HL-60/S4 (cell line): ENCODE data around the gene HSF5.
"Not testable (repeated sequence)": the region's sequence is repeated elsewhere in the genome, so short reads cannot be mapped to it uniquely, and the experiment has no call there.

Experiments
- in situ Hi-C: fragments of 300-500 bp; cut with MboI; formaldehyde crosslinking; loops from 2 replicates; pipeline ENCODE4 v1.14.3; 2022; ENCODE audit warnings: low sequenced_read_pairs

The HSF5 gene

DNA sequence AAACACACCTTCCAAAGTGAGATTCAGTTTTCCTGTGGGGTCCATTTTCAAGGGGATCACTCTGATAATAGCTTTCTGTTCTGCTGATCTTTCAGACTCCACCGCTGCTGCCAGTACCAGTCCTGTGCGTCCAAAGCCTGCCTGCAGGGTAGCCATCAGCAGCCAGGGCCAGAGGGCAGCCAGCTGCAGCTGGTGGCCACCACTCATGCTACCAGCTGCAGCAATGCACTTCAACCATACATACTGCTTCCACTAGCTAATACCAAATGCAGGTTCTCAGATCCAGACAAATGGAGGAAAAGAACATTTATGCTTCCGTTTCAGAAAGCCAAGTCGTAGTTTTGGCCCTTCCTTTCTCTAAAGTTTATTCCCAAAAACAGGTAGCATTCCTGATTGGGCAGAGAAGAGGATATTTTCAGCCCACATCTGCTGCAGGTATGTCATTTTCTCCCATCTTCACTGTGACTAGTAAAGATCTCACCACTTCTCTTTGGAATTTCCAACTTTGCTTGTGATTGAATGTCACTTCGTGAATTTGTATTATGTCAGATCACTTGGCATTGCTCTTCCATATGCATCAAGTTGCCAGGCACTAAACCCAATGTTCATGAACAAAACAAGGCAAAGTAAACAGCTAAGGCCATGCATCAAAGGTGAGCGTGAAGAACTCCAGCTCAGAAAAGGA, 72.7 kb downstream of the HSF5 start:
- in situ Hi-C loops: no loop called here

DNA sequence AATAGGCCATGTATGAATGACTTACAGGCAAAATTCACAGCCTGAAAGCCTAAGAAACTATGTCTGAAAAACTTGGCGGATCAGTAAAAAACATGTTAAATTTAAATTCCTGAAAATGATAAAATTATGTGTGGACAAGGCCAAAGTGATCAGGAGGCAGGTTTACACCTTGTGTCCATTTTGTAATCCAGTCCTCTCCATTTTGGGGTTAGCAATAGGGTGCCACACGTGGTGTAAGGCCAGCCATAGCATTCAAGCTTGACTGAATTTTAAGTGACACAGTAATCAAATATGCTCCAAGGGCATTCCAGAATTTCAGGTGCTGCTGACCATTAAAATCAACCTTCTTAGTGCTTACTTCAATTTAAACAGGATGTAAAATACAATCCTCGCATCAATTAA, 73.6 kb downstream of the HSF5 start:
- in situ Hi-C loops: no loop called here

DNA sequence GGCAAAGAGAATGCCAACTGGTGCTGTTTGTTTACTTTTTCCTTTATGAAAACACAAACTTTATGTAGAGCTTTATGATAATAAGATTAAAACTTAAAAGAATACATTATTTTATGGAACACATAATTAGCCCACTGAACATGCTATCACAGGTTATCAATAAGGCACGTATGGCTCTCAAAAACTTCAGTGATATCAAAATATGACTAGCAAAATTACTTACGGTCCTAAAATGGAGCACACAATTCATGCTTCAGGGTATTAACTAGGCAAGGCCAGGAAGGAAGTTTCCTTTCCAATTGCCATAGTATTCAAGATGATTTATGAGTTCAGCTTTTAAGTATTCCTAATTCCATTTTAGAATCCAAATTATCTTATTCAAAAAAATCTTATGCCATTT, 74.5 kb downstream of the HSF5 start:
- in situ Hi-C loops: no loop called here

DNA sequence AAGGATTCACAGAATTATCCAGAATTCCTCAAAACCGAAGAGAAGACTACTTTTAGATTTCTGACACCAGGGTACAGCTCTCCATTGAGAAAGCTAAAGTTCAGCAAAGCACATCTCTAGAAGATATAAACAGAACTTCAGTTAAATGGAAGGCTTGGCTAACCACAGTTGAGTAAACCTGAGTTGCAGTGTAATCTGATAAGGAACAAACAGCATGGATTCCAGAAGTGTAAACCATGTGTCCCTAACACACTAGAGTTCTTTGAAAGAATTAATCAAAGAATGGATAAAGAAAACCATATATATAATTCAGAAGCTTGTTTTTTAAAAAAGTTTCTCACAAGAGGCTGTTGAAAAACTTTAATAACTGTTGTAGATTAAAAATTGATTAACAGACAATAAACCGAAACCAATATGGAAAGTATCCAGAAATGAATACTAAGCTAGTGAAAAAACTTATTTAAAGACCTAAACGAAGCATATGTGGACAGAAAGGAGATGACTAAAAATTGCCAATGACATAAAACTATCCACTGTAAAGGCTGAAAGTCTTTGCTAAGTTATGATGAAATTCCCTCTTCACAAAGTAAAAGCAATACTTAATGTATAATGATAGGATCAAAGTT, 75.1 kb downstream of the HSF5 start:
- in situ Hi-C loops: no loop called here

DNA sequence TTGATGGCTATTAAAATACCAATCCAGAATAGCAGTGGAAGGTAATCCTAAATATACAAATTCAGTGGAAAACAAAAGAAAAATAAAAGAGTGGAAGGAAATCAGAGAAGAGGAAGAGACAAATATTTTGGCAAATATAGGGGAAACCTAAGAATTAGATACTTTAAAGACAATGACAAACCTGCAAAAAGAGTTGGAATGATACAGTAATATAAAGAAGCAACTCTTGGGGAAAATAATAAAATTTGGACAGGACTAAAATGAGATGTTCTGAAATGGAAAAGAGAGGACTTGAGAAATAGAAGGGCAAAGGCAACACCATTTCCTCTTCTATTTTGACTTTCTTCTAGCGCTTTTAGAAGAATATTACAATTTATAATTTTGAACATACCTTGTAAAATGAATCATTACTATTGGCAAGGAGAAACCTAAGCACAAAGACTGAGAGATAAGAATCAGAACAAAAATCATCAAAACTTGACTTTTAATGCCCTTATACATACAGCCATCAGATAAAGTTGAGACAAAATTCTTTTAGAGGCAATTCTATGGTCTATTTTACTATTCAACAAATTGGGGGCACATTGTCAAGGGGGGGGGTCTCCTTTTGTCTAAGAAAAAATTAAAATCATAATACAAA, 76.0 kb downstream of the HSF5 start:
- in situ Hi-C loops: no loop called here

DNA sequence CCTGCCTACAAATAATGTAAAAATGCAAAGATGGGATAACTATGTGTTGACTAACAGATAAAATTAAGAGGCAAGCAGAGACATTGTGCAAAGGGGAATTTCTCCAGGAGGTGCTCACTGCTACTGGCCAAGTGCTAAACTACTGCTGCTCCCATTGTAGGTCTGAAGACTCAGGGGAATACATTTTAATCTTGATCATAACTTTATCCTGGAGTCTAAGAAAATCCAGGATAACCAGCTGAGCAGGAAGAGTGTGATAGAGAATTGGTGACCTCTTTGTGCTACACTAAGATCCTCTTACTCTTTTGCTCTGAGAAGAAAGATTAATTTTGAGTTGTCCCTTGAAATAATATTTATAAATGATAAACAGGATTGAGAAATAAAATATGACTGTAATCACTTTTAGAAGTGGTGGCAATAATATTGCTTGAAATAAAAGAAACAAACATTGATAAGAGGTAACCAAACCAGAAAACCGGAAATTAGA, 76.8 kb downstream of the HSF5 start:
- in situ Hi-C loops: no loop called here

DNA sequence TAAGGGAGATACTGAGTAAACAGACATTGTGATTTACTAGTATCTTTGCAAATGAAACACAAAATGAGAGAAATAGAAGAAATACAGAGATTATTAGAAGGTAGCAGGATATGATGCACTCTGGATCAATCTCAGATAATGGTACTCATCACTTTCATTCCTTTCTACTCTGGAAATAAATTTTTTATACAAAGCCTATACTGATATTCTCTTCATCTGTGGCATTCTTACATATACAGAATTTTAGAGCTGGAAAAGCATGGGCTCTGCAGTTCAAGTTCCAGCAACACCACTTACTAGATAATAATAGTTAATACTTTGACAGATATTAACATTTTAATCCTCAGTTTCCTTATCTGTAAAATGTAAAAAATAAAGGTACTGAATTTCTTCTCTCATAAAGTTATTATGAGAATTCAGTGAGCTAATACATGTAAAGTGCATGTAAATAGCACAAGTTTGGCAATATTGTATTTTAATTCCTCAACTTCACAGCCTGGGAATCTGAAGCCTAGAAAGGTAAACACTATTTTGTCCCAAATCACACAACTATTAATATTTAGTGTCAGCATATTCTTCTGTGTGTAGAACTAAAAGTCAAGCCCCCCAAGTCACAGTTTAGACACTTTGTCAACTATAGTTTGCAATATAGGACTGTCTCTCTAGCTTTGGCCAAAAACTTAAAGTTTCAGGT, 77.3 kb downstream of the HSF5 start:
- in situ Hi-C loops: no loop called here

DNA sequence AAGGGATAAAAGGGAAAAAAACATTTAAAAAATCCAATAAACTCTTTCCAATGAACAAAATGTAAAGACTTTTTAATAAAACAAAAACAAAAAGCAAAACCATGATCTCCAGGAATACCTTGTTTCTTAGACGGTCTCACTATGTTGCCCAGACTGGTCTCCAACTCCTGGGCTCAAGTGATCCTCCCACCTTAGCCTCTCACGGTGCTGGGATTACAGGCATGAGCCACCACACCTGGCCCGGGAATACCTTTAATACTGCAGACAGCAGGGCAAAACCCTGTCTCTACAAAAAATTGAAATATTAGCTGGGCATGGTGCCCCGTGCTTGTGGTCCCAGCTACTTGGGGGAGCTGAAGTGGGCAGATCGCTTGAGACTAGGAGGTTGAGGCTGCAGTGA, 78.8 kb downstream of the HSF5 start:
- in situ Hi-C loops: no loop called here

DNA sequence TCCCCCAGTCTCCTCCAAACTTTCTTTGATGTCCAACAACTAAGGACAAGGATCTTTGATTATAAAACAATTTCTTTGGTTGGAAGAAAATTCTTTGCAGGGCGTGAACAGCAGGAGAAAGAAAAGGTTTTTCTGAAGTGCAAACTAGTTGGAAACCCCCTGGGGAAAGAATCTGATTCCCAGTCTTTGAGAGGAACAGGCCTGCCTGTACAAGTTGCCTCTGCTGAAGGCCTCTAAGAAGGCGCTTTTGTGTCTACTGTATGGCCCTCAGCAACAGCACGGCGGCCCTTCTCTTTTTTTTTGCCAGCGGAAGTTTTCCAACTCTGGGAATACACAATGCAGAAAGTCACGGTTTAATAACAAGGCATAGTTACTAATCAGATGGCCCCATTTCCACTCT, 84.9 kb downstream of the HSF5 start:
- in situ Hi-C loops: no loop called here

DNA sequence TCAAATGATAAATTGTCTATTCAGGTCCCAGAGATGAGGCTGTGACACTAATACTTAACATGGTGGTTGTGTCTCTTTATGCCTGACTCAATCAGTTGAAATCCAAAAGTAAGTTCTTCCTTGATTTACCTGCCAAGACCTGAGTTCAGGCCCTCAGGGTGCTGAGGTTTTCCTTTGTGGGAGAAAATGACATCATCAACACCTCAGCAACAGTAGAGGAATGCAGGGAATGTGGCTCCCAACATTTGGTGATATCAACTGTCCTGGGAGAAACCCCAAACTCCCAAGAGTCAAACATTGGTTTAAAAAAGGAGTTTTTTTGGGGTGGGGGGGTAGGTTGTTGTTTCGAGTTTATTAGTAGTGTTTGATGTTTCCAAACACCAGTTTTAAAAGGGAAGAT, 85.5 kb downstream of the HSF5 start:
- in situ Hi-C loops: no loop called here

DNA sequence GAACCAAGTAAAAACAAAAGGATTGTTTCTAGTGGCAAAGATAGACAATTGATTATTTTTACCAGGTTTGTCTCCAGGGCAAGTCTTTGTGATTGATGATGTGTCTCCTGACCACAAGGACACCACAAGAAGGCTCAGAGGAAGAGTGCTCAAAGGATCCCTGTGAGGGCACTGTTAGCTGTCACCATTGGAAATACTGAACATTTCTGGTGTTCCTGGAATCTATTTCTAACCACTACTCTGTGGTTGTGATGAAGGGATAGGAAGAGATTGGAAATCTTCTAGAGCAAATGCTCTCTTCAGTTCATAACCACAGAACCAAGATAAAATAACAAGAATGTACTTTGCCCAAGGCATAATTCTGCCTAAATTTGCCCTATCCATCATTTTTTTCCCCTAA, 86.2 kb downstream of the HSF5 start:
- in situ Hi-C loops: no loop called here

DNA sequence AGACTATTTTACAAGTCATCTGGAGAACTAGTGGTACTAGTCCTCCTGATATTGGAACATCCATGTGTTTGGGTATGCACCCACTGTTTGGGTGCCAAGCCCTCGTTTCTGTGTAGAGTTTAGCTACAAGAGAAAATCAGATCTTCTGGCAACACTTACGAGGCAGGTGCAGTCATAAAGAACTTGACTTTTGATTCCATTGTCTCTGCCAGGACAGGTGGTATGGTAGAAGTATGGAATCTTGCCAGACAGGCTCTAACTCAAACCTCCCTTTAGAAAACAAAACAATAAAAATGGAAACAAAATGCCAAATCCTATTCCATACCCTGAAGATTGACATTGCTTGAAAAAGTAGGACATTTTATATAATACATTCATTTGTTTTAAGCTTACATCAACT, 86.9 kb downstream of the HSF5 start:
- in situ Hi-C loops: no loop called here

DNA sequence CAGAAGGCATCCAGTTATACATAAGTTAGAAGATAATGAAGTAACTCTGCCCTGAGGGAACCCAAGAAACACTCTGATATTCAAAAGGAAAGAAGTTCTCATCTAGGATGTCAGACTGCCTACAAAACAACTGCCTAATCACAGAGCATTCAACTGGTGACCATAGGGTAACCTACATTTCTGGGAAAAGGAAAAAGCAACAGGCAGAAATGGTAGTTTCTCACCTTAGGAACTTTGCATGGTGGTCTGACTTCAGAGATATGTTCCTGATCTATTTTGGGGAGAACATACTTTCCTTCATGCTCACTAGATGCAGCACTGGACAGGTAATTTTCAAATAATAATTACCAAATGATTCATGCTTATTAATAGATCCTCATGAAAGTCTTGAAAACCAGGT, 87.4 kb downstream of the HSF5 start:
- in situ Hi-C loops: no loop called here

DNA sequence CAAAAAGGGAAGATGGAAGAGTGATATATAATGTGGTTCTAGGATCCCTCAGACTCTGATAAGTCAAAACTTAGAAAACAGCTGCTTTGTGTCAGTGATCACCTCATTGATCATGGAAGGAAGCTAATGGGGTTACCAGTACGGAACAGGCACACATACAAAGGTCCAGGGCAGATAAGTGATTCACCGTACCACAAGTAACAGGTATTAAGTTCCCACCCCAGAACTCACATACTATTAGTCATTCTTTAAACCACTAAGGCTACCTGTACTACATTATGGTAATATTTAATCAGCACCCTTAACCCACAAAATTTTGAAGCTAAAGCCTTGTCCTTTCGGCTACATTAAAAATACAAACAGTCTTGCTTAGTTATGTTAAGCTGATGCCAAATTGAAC, 88.2 kb downstream of the HSF5 start:
- in situ Hi-C loops: no loop called here

DNA sequence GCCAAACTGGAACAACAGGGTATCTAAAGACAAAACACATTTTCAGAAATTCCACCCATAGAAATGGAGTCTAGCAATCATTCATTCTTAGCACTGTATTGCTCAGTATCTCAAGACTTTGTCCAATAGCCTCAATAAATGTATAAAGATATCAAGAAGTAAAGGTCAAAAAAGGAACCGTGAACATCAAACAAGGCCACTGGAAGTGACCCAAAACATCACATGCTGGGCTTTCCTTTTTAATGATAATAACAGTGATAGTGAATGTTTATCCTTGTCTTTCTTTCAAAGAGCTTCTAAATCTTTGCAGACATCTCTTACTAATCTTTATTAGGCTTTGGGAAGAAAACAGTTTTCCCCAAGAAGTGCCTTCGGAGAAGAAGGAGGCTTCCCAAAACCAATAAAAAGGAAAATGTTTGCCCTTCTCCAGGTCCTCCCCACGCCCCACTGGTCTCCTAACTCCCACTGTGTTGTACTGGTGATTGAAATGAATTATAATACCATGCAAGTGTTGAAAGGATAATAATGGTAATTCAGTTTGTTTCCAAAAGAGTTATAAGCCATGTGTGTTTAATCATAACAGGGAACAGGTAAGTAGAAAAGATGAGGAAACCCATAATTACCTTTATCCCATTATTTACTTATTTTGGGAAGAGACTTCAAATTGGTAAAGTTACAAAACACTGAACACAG, 89.5 kb downstream of the HSF5 start:
- in situ Hi-C loops: no loop called here

DNA sequence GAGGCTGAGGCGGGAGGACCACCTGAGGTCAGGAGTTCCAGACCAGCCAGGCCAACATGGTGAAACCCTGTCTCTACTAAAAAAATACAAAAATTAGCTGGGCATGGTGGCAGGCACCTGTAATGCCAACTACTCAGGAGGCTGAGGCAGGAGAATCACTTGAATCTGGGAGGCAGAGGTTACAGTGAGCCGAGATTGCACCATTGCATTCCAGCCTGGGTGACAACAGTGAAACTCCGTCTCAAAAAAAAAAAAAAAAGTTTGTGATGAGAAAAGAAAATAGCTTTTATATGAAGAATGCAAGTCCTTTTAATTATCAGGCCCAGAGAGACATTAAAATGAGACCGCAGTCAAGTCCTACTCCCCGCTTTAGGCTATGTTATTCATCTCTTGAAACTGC, 90.8 kb downstream of the HSF5 start:
- in situ Hi-C loops: not testable (repeated sequence)

DNA sequence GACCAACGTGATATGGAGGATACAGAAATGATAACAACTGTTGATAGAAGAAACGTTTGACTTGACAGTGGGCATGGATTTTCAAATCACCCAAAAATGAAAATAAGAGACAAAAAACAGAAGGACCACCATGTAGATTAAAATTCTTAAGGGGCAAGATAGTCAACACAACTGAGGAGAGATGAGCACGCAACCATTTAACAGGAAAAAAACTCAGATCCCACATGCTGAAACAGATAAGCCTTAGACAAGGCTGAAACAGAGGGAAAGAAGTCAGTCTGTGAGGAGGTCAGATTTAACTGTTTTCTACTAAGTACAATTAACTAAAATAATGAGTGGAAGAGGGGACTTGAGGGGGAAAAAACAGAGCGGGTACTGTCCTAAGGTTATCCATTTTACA, 92.0 kb downstream of the HSF5 start:
- in situ Hi-C loops: no loop called here

DNA sequence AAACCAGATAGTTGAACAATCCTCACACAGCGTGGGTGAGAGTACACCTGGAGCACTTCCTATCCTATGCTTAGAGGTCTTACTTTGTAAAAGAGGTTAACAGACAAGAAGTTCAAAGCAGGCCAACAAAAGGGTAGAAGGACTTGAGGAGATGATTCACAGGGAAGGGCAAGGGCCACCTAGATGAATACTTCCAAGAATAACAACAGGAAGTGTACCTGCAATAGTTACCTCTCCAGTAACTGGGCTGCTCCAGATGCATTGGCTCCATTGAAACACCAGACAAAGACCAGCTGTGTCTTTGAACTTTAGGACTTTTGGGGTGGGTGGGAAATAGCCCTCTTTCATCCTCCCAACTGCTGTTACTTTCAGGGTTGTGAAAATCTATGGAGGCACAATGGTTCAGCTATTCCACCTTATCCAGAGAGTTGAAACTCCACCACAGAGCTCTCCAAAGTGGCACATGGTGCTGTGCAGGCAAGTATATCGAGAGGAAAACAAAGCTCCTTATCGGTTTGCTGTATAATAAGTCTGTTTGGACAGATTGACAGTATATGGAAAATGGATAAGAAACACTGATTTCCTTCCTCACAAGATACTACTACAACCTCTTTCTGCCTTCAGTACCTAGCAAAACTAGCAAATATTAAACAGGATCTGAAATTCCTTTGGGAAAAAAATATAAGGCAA, 93.5 kb downstream of the HSF5 start:
- in situ Hi-C loops: no loop called here

DNA sequence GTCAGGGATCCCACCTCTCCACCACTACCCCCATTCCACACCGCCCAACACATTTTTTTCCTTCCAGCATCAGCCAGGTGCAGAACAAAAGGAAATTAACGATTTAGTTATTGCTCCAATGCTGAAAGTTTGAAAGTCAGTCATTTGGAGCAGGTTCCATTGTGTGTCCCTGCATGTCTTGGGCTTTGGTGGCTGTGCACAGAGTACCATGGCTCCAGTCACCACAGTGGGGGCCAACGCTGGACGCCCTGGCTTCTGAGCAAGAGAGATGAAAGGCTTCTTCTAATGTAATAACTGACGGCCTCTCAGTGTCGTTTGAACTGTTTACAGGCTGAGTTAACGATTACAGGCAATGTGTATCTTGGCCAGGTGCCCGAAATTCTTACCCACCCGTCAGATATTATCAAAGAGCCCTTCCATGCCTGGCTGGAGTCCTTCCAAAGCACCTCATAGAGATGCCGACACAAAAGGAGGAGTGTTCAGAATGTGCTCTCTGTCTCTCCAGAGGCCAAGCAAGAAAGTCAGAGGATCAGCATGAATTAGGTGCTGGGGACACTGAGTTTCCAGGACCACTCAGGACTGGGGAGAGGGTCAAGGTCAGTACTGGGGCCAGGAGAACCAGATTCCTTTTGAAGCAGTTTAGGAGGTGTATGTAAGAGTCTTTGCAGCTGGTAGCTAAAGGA, 96.8 kb downstream of the HSF5 start:
- in situ Hi-C loops: no loop called here

DNA sequence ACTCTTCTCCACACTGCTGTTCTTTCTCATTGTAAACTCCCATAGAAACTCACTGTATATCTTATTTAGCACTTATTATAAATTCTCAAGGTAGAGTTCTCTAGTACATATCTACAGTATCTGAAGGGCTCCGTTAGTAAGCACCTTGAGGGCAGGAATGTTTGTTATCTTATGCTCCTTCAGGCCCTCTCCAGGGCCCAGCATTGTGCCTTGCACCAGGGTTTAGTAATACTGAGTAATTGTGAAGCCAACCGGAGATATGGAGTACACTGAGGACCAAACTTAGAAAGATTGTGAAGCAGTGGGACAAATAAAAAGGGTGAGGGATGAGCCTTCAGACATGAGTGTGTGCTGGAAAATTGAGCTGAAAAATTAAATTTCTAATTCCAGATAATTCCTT, 97.3 kb downstream of the HSF5 start:
- in situ Hi-C loops: no loop called here
